ENCODE data around the gene SPN. TPM values are rescaled to one million over a fixed set of nuclear protein-coding genes. Genes with fewer than 3 reads are reported as not detected.

Gene SPN
- total and polyA plus RNA-seq, 9 donors: 0.42 to 5.1 (median 0.88) TPM

GRCh38 chr16:29675811-29676643, 13.0 kb downstream of the SPN start:
- Histone ChIP-seq H3K27ac (peak overlapping the region in 1 of 2 donors; percentile 5), H3K4me1 (ENCODE audit: insufficient read depth) (peaks cover 5% of the 10 kb centered on the region), H3K9me3 (no peaks in the 10 kb centered on the region), H3K4me3 (no peak overlapping the region), H3K27me3 (no peaks in the 10 kb centered on the region), H3K36me3 (no peaks in the 10 kb centered on the region)
- DNase-seq: no peak
- TF ChIP-seq EP300 (IDR thresholded peaks at IDR 0.05): no peak
- TF ChIP-seq CTCF (IDR thresholded peaks at IDR 0.05): no peak
- TF ChIP-seq POLR2A (IDR thresholded peaks at IDR 0.05): no peak
- WGBS, 3 donors: 54 to 64% (median 60%) methylated on average over 3 of the region's 3 CpGs
- intact Hi-C loops (cut with DNase I): loop anchor here in 1 of 4 donors (10.0 kb wide), 1 partner anchor 91 kb away; no protein-coding TSS in a partner anchor

GRCh38 chr16:29676989-29677785, 14.1 kb downstream of the SPN start:
- TF ChIP-seq POLR2A (IDR thresholded peaks at IDR 0.05) (no peak), CTCF (IDR thresholded peaks at IDR 0.05) (no peak), EP300 (IDR thresholded peaks at IDR 0.05) (no peak)
- Histone ChIP-seq H3K4me1 (ENCODE audit: insufficient read depth) (peaks cover 5% of the 10 kb centered on the region), H3K9me3 (no peaks in the 10 kb centered on the region), H3K36me3 (no peaks in the 10 kb centered on the region), H3K27ac (no peak overlapping the region), H3K27me3 (no peaks in the 10 kb centered on the region), H3K4me3 (no peak overlapping the region)
- intact Hi-C loops (cut with DNase I): loop anchor here in 1 of 4 donors (10.0 kb wide), 1 partner anchor 92 kb away; no protein-coding TSS in a partner anchor
- no peak for DNase-seq
- 94 to 96% (median 94%) methylated on average over 23 of the region's 23 CpGs for WGBS, 3 donors

- Histone ChIP-seq H3K27ac (peak within 1 kb of the TSS; percentile 28 to 60), H3K27me3 (no peaks in the 10 kb centered on the region), H3K36me3 (no peaks in the 10 kb centered on the region), H3K9me3 (no peaks in the 10 kb centered on the region), H3K4me1 (ENCODE audit: insufficient read depth) (peaks cover 5% of the 10 kb centered on the region), H3K4me3 (peak within 1 kb of the TSS; percentile 37)
- intact Hi-C loops (cut with DNase I): loop anchor here in 1 of 4 donors (10.0 kb wide), 1 partner anchor 94 kb away; no protein-coding TSS in a partner anchor
- WGBS, 3 donors: 47 to 59% (median 51%) methylated on average over 4 to 5 of the region's 5 CpGs
- TF ChIP-seq CTCF (IDR thresholded peaks at IDR 0.05): no peak
- no peak for TF ChIP-seq POLR2A (IDR thresholded peaks at IDR 0.05)
- no peak for TF ChIP-seq EP300 (IDR thresholded peaks at IDR 0.05)
- DNase-seq: peak; percentile 57 to 71 (median 66)
Observed at GRCh38 chr16:29678691-29679267, 15.7 kb downstream of the SPN start, which contains the start of gene QPRT. Gene QPRT, plus strand, starts transcription at chr16:29679180. Its CDS starts 18 bp downstream, at chr16:29679198.

GRCh38 chr16:29680180-29680598, 17.1 kb downstream of the SPN start:
- Histone ChIP-seq H3K4me1 (ENCODE audit: insufficient read depth) (peaks cover 3% of the 10 kb centered on the region), H3K4me3 (no peak overlapping the region), H3K36me3 (no peaks in the 10 kb centered on the region), H3K27me3 (no peaks in the 10 kb centered on the region), H3K9me3 (no peaks in the 10 kb centered on the region), H3K27ac (no peak overlapping the region)
- TF ChIP-seq EP300 (IDR thresholded peaks at IDR 0.05) (no peak), CTCF (IDR thresholded peaks at IDR 0.05) (no peak), POLR2A (IDR thresholded peaks at IDR 0.05) (no peak)
- 49 to 60% (median 56%) methylated on average over 10 of the region's 10 CpGs for WGBS, 3 donors
- intact Hi-C loops (cut with DNase I): no loop called here
- no peak for DNase-seq

Data from ovary (tissue), 9 donors.